PC-9 (cell line): ENCODE measurements around the gene RALGPS1.

Experiments used
- CTCF ChIP-seq: fragments of 200-600 bp; sonication (generic); conservative IDR thresholded peaks from 2 replicates; pipeline ENCODE4 v1.6.1; 2017; ENCODE audit warnings: mixed run types, antibody characterized with exemption, mild to moderate bottlenecking, moderate library complexity
- EZH2 ChIP-seq: fragments of 200-600 bp; sonication (generic); IDR thresholded peaks from 2 replicates; pipeline ENCODE4 v1.8.0; 2017; ENCODE audit warnings: antibody characterized with exemption, low read depth

- no peak for TF ChIP-seq CTCF
- TF ChIP-seq EZH2 = no peak
These were observed 101.4 kb downstream of the RALGPS1 start for GRCh38 chr9:127015921-127016512.
